GM10266 (cell line): ENCODE measurements around the gene FOXP1.

Experiments
- DNase-seq: peaks from one replicate; pipeline ENCODE4 v3.0.0; 2012; ENCODE audit errors: extremely low spot score
- CTCF ChIP-seq: IDR thresholded peaks from 2 replicates; pipeline ENCODE4 v1.5.1; 2012; ENCODE audit warnings: mild to moderate bottlenecking, low read depth; ENCODE audit not compliant: control insufficient read depth, insufficient read depth; ENCODE audit errors: missing control alignments

The FOXP1 gene

DNA sequence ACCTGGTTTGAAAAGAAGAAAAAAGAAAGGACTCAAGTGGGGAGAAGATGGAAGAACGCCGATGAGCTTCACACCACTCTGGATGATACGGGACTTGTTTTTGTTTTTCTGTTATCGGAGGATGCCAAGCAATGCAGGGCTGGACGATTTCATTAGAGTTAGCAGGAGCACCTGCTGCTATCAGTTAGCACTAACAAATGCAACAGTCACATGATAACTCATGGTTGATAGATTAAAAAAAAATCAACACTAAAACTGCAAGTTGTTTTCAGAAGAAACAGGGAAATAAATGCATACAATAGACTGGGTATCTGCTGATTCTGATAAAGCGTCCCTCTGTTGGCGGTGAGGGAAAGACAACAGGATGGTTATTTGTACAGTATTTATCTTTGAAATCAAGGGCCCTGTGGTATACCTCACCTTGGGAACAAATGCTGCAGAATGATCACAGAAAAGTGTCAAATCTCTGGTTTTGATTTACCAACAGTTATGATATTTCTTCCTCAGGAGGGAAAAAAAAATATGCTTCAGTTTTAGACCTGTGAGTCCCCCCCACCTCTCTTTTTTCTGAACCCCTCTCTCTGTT lies 575.1 kb downstream of the FOXP1 start:
- TF ChIP-seq CTCF, result no peak
- DNase-seq, result no peak

DNA sequence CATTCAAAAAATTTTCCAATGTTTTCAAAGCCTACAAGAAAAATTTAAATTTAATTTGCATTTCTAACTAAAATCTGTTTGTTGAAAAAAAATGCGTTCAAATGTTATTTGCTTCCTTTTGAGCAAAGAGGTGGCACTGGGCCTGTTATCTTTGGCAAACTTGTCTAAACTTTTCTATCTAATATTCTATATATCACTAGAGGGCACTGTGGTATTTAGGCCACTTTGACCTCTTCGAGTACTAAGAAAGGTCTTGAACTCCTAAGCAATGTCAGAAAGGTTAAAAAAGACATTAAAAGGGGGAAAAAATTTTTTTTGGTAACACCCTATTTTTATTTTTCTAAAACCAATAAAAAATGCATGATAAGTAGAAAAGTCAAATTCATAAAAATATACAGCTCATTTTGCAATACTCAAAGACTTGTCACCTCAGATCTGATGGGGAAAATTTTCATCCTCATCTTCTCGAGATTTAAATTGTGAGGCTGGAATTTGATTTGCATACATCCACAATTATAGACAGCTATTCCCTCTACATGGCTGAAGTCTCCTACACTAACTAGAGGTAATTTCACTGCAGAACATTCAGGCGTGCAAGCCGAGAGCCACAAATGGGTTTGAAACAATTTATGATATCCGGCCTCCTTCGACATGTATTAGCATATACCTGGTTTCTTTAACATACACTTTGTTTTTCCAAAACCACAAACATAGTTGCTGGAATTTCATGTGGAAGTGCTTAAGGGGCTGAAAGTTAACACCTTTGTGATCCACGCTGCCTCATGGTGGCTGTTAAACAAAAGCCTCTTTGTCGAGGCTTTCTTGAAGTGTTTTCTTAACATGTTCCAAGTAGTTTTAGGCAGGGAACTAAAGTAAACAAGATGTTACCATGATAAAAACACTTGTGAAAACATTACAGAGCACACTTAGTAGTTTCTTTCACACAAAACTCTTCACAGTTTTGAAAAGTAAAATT lies 576.4 kb downstream of the FOXP1 start:
- peak; percentile 33 for TF ChIP-seq CTCF

GRCh38 chr3:71005702-71006321 lies 577.7 kb downstream of the FOXP1 start:
- no peak for DNase-seq

More for the DNA sequence above, 576.4 kb downstream of the FOXP1 start:
- peak; percentile 11 for DNase-seq

DNA sequence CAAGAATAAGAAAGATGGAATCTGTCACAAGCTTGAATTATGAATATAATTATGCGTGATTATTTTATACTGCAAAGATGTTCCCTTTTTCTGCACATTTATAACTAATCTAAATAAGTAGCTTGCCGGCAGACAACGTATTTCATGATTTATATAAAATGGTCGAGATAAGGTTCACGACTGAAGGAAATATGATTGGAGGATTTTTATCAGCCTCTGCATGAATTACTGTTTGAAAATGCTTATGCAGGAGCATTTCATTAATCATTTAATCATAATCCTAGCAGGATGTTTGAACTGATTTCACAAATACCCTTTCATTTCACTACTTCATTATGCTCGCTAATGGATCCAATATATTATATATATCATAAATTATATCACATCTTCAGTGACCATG lies 580.0 kb downstream of the FOXP1 start:
- no peak for DNase-seq
- no peak for TF ChIP-seq CTCF

More at GRCh38 chr3:71005702-71006321, 577.7 kb downstream of the FOXP1 start:
- no peak for TF ChIP-seq CTCF

GRCh38 chr3:71002298-71002697 lies 581.2 kb downstream of the FOXP1 start:
- TF ChIP-seq CTCF, result no peak
- DNase-seq, result no peak

- DNase-seq, result no peak
- no peak for TF ChIP-seq CTCF
These were observed 582.2 kb downstream of the FOXP1 start for GRCh38 chr3:71001303-71001830.
